Panc1 (cell line): Measurements from ENCODE around the gene STK32C.

Experiments used
- CTCF ChIP-seq: fragments of 450-650 bp; IDR thresholded peaks from 2 replicates; pipeline ENCODE4 v1.5.1; 2017; ENCODE audit warnings: mild to moderate bottlenecking
- POLR2AphosphoS5 ChIP-seq: IDR thresholded peaks from 2 replicates; pipeline ENCODE4 v1.6.1; 2012; ENCODE audit warnings: mild to moderate bottlenecking, low read depth, low read length, moderate library complexity
- TF ChIP-seq, protein P1 (sequence below), 2 experiments: IDR thresholded peaks; 2 replicates each; pipeline ENCODE4 v1.6.1; 2011 to 2012; ENCODE audit warnings: low read depth in 2 of 2, control low read depth in 1 of 2, low read length in 1 of 2, mild to moderate bottlenecking in 1 of 2, moderate library complexity in 1 of 2; ENCODE audit not compliant: insufficient read depth in 1 of 2

DNA sequence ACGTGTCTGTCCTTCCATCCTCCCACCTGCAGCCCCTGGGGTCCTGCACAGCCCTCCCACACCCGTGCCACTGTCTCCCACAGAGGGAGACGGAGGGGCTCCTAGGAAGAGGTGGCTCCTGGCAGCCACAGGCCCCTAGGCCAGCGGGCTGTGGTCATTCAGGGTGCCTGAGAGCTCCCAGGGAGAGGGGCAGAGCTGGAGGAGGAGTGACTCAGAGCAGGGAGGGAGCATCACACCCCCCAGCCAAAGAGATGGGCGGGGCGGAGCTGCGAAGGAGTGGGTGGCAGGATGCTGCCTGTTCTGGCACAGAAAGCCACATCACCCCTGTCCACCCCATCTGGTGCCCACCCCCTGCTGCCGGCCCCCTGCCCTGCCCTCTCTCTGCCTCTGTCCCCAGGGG, 50.5 kb downstream of the STK32C start:
- TF ChIP-seq CTCF (no peak), POLR2AphosphoS5 (no peak)
- TF ChIP-seq, protein P1, sequence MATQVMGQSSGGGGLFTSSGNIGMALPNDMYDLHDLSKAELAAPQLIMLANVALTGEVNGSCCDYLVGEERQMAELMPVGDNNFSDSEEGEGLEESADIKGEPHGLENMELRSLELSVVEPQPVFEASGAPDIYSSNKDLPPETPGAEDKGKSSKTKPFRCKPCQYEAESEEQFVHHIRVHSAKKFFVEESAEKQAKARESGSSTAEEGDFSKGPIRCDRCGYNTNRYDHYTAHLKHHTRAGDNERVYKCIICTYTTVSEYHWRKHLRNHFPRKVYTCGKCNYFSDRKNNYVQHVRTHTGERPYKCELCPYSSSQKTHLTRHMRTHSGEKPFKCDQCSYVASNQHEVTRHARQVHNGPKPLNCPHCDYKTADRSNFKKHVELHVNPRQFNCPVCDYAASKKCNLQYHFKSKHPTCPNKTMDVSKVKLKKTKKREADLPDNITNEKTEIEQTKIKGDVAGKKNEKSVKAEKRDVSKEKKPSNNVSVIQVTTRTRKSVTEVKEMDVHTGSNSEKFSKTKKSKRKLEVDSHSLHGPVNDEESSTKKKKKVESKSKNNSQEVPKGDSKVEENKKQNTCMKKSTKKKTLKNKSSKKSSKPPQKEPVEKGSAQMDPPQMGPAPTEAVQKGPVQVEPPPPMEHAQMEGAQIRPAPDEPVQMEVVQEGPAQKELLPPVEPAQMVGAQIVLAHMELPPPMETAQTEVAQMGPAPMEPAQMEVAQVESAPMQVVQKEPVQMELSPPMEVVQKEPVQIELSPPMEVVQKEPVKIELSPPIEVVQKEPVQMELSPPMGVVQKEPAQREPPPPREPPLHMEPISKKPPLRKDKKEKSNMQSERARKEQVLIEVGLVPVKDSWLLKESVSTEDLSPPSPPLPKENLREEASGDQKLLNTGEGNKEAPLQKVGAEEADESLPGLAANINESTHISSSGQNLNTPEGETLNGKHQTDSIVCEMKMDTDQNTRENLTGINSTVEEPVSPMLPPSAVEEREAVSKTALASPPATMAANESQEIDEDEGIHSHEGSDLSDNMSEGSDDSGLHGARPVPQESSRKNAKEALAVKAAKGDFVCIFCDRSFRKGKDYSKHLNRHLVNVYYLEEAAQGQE (IDR thresholded peaks at IDR 0.05; ENCODE audit: insufficient read depth in 1 of 2, low read depth in 2 of 2, low read length in 1 of 2) = no peak
